Testis (tissue), 3 donors: ENCODE results near the gene TTC33. TPM values are rescaled to one million over a fixed set of nuclear protein-coding genes. Genes with fewer than 3 reads are reported as not detected.

Experiments
- DNase-seq: peaks from one replicate; pipeline ENCODE4 v3.0.0-alpha.2; 2019
- H3K27ac ChIP-seq, 2 donors: fragments of 200-600 bp; sonication (generic); one replicate each; pipeline ENCODE4 v1.5.1; 2019
- H3K27me3 ChIP-seq: fragments of 200-600 bp; sonication (generic); one replicate; pipeline ENCODE4 v1.5.1; 2019
- H3K36me3 ChIP-seq: fragments of 200-600 bp; sonication (generic); one replicate; pipeline ENCODE4 v1.5.1; 2017; ENCODE audit warnings: low read depth; ENCODE audit errors: missing control alignments
- H3K4me1 ChIP-seq: fragments of 200-600 bp; sonication (generic); one replicate; pipeline ENCODE4 v1.5.1; 2019
- H3K4me3 ChIP-seq, 2 donors: fragments of 200-600 bp; sonication (generic); one replicate each; pipeline ENCODE4 v1.5.1; 2017 to 2019
- H3K9me3 ChIP-seq: fragments of 200-600 bp; sonication (generic); one replicate; pipeline ENCODE4 v1.5.1; 2017
- CTCF ChIP-seq, 3 experiments: fragments of 450-650 bp in 2 of 3; fragments of 200-600 bp in 1 of 3; sonication (generic) in 1 of 3; IDR thresholded peaks; one replicate each; pipeline ENCODE4 v1.5.1; 2016 to 2019; ENCODE audit warnings: antibody characterized with exemption in 3 of 3, mild to moderate bottlenecking in 2 of 3, moderate library complexity in 1 of 3
- POLR2A ChIP-seq: fragments of 450-650 bp; IDR thresholded peaks from one replicate; pipeline ENCODE4 v1.6.1; 2017; ENCODE audit warnings: antibody characterized with exemption, mild to moderate bottlenecking, moderate library complexity
- WGBS, 2 donors: methylation state at CpG; one replicate each; pipeline ENCODE4 v1.1.5; 2018; 5-methylcytosine and 5-hydroxymethylcytosine counted together
- intact Hi-C: fragments of 100-400 bp; cut with DNase I; formaldehyde crosslinking; loops from one replicate; pipeline ENCODE4 v1.15.1; 2023; ENCODE audit warnings: low total_unique reads
- polyA plus RNA-seq: library from polyadenylated mRNA; stranded (reverse); fragments of 350-450 nt; fragmentation: Illumina TruSeq; extraction: RNeasy Lipid Tissue Mini Kit (QIAGEN cat#74804); gene quantifications from one replicate; pipeline ENCODE4 v1.2.3, GENCODE V29; 2014; ENCODE audit warnings: low read depth, low replicate concordance; ENCODE audit not compliant: insufficient read depth
- total RNA-seq, 2 donors: library from RNA; depleted of rRNA; stranded (reverse); fragments of >200 nt; gene quantifications; one replicate each; pipeline ENCODE4 v1.2.3, GENCODE V29; 2016

TTC33 gene
- total and polyA plus RNA-seq, 3 donors from 2014 or later: 14.7 to 16.5 (median 15.2) TPM

GRCh38 chr5:40554054-40554453, 201.7 kb downstream of the TTC33 start:
- no peaks in the 10 kb centered on the region for H3K27me3 ChIP-seq
- no peak for DNase-seq
- H3K9me3 ChIP-seq: no peaks in the 10 kb centered on the region
- no peak overlapping the region for H3K27ac ChIP-seq
- H3K4me3 ChIP-seq: no peak overlapping the region
- WGBS, 2 donors: 94 to 97% methylated on average over 1 of the region's 1 CpG
- no peaks in the 10 kb centered on the region for H3K36me3 ChIP-seq
- intact Hi-C loops: no loop called here
- H3K4me1 ChIP-seq: no peaks in the 10 kb centered on the region
- TF ChIP-seq POLR2A: no peak

GRCh38 chr5:40552981-40553380, 202.8 kb downstream of the TTC33 start:
- H3K36me3 ChIP-seq: no peaks in the 10 kb centered on the region
- no peak for TF ChIP-seq POLR2A
- TF ChIP-seq CTCF (IDR thresholded peaks at IDR 0.05): no peak
- no peaks in the 10 kb centered on the region for H3K27me3 ChIP-seq
- 62 to 82% methylated on average over 2 to 3 of the region's 3 CpGs for WGBS, 2 donors
- H3K4me3 ChIP-seq: no peak overlapping the region
- no peaks in the 10 kb centered on the region for H3K4me1 ChIP-seq
- DNase-seq: no peak
- no peak overlapping the region for H3K27ac ChIP-seq
- intact Hi-C loops: no loop called here
- H3K9me3 ChIP-seq: no peaks in the 10 kb centered on the region

GRCh38 chr5:40551496-40552491, 204.0 kb downstream of the TTC33 start:
- Histone ChIP-seq H3K4me3 (no peak overlapping the region), H3K36me3 (no peaks in the 10 kb centered on the region), H3K9me3 (no peaks in the 10 kb centered on the region), H3K27ac (no peak overlapping the region), H3K27me3 (no peaks in the 10 kb centered on the region), H3K4me1 (no peaks in the 10 kb centered on the region)
- TF ChIP-seq POLR2A (no peak), CTCF (IDR thresholded peaks at IDR 0.05) (no peak)
- no peak for DNase-seq
- 69 to 78% methylated on average over 8 of the region's 8 CpGs for WGBS, 2 donors
- intact Hi-C loops: no loop called here

GRCh38 chr5:40550481-40550880, 205.3 kb downstream of the TTC33 start:
- no peak for DNase-seq
- Histone ChIP-seq H3K4me3 (no peak overlapping the region), H3K27me3 (no peaks in the 10 kb centered on the region), H3K4me1 (no peaks in the 10 kb centered on the region), H3K36me3 (no peaks in the 10 kb centered on the region), H3K27ac (no peak overlapping the region), H3K9me3 (no peaks in the 10 kb centered on the region)
- TF ChIP-seq CTCF (IDR thresholded peaks at IDR 0.05): no peak
- intact Hi-C loops: no loop called here

- Histone ChIP-seq H3K4me3 (no peak overlapping the region), H3K4me1 (no peaks in the 10 kb centered on the region), H3K36me3 (no peaks in the 10 kb centered on the region), H3K27ac (no peak overlapping the region), H3K27me3 (no peaks in the 10 kb centered on the region), H3K9me3 (no peaks in the 10 kb centered on the region)
- intact Hi-C loops: no loop called here
- 0% methylated on average over 1 of the region's 1 CpG for WGBS, 2 donors
- no peak for TF ChIP-seq POLR2A
- TF ChIP-seq CTCF (IDR thresholded peaks at IDR 0.05): no peak
- no peak for DNase-seq
Measured at GRCh38 chr5:40549616-40550015, 206.1 kb downstream of the TTC33 start.
